Tongue (tissue), 2 donors: Measurements from ENCODE around the gene MRRF. TPM values are rescaled to one million over a fixed set of nuclear protein-coding genes. Genes with fewer than 3 reads are reported as not detected.

Experiments used
- DNase-seq: peaks from one replicate; pipeline ENCODE4 v3.0.0-alpha.2; 2015
- total RNA-seq: library from RNA; depleted of rRNA; stranded (reverse); fragments of >200 nt; gene quantifications from one replicate; pipeline ENCODE4 v1.2.3, GENCODE V29; 2014

MRRF gene
- total RNA-seq: 30.9 TPM

- peak; percentile 96 for DNase-seq
Measured at GRCh38 chr9:122264360-122265148, at the start of gene MRRF, which contains the start of gene RBM18. Gene MRRF, plus strand, starts transcription at chr9:122264882. Its CDS starts 6,010 bp downstream, at chr9:122270892. Gene RBM18, minus strand, starts transcription at chr9:122264840. Its CDS starts 3,348 bp downstream, at chr9:122261492.

- no peak for DNase-seq
Measured at GRCh38 chr9:122215663-122216062, 49.0 kb upstream of the MRRF start.

GRCh38 chr9:122216138-122216797 lies 48.4 kb upstream of the MRRF start:
- no peak for DNase-seq

- DNase-seq: no peak
Measured at GRCh38 chr9:122216798-122217418, 47.8 kb upstream of the MRRF start.

GRCh38 chr9:122217640-122218039 lies 47.0 kb upstream of the MRRF start:
- no peak for DNase-seq

- DNase-seq: no peak
Measured at GRCh38 chr9:122218071-122218934, 46.4 kb upstream of the MRRF start.

- DNase-seq: peak; percentile 64
Measured at GRCh38 chr9:122218935-122219855, 45.5 kb upstream of the MRRF start.

GRCh38 chr9:122219856-122220672 lies 44.6 kb upstream of the MRRF start:
- peak; percentile 61 for DNase-seq

- DNase-seq: no peak
Measured at GRCh38 chr9:122220673-122221182, 44.0 kb upstream of the MRRF start.

GRCh38 chr9:122221183-122221811 lies 43.4 kb upstream of the MRRF start:
- peak; percentile 85 for DNase-seq

- no peak for DNase-seq
Measured at GRCh38 chr9:122222791-122223190, 41.9 kb upstream of the MRRF start.

GRCh38 chr9:122223435-122223834 lies 41.2 kb upstream of the MRRF start:
- no peak for DNase-seq

- DNase-seq: no peak
Measured at GRCh38 chr9:122225312-122226141, 39.2 kb upstream of the MRRF start.

GRCh38 chr9:122226142-122226757 lies 38.4 kb upstream of the MRRF start:
- no peak for DNase-seq

- no peak for DNase-seq
Measured at GRCh38 chr9:122226758-122227574, 37.7 kb upstream of the MRRF start.

- DNase-seq: no peak
Measured at GRCh38 chr9:122227575-122227900, 37.1 kb upstream of the MRRF start.

- DNase-seq: no peak
Measured at GRCh38 chr9:122228191-122228567, 36.5 kb upstream of the MRRF start.
